Measurements from ENCODE around the gene INPP5D. TPM values are rescaled to one million over a fixed set of nuclear protein-coding genes. Genes with fewer than 3 reads are reported as not detected.
A peak's percentile ranks its signal among the peaks of the same experiment; 100 is the strongest.

INPP5D gene
- total and polyA plus RNA-seq, 3 experiments from 2014 or later, result 49.3 to 146 (median 51.0) TPM

DNA sequence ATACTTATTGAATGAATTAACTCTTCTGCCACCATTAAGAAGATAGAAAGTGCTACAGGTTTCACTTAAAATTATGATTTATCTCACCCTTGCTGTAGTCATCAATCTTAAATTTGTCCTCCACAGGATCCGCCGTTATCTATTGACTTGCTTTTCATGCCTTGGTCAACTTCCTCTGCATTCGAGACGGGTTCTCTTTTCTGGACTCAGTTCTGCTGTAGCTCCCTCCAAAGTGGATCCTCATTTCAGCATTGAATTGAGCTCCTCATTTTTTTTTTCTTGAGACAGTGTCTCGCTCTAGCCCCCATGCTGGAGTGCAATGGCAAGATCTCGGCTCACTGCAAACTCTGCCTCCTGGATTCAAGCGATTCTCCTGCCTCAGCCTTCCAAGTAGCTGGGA, 27.6 kb downstream of the INPP5D start:
- Mint-ChIP-seq H3K9me3 (no peaks in the 10 kb centered on the region), H3K27me3 (no peaks in the 10 kb centered on the region), H3K27ac (peak overlapping the region; percentile 66 to 99 (median 88)), H3K36me3 (peaks cover 16 to 76% (median 31%) of the 10 kb centered on the region in 3 donors), H3K4me1 (peaks cover 78 to 95% (median 92%) of the 10 kb centered on the region in 3 donors), H3K4me3 (peak overlapping the region in 5 of 7 donors; percentile 17 to 76 (median 41))
- no peak overlapping the region for H3K4me3 ChIP-seq (ENCODE audit: low read length)
- no peak overlapping the region for H3K27ac ChIP-seq (ENCODE audit: low read depth, low read length)
- DNase-seq, result no peak
- peaks cover 63% of the 10 kb centered on the region for H3K4me1 ChIP-seq (ENCODE audit: insufficient read depth, low read length)
- ChIA-PET CTCF (interaction anchor here (1.1 to 2.0 kb wide), 4 partner anchors 9 to 34 kb away, joined by 3 to 10 read pairs (median 6); partner anchors contain the start of gene INPP5D), POLR2A (interaction anchor here (1.4 kb wide), 1 partner anchor 42 kb away, joined by 3 read pairs; no protein-coding TSS in a partner anchor)
- H3K36me3 ChIP-seq (ENCODE audit: insufficient read depth, low read length), result peaks cover 21% of the 10 kb centered on the region
- H3K27me3 ChIP-seq (ENCODE audit: insufficient read depth, low read length, poor library complexity, severe bottlenecking), result no peaks in the 10 kb centered on the region
- H3K9me3 ChIP-seq (ENCODE audit: low read length), result no peaks in the 10 kb centered on the region

- H3K9me3 ChIP-seq (ENCODE audit: low read length), result no peaks in the 10 kb centered on the region
- no peak overlapping the region for H3K4me3 ChIP-seq (ENCODE audit: low read length)
- ChIA-PET CTCF (interaction anchor here (1.0 to 1.4 kb wide), 2 partner anchors 8 kb away, joined by 3 to 4 read pairs; no protein-coding TSS in a partner anchor), POLR2A (interaction anchor here (0.6 to 0.9 kb wide), 2 partner anchors 11 to 347 kb away, joined by 3 read pairs; no protein-coding TSS in a partner anchor)
- no peaks in the 10 kb centered on the region for H3K27me3 ChIP-seq (ENCODE audit: insufficient read depth, low read length, poor library complexity, severe bottlenecking)
- peaks cover 60% of the 10 kb centered on the region for H3K4me1 ChIP-seq (ENCODE audit: insufficient read depth, low read length)
- Mint-ChIP-seq H3K27me3 (no peaks in the 10 kb centered on the region), H3K4me1 (peaks cover 72 to 95% (median 90%) of the 10 kb centered on the region in 3 donors), H3K9me3 (no peaks in the 10 kb centered on the region), H3K4me3 (no peak overlapping the region), H3K36me3 (peaks cover 16 to 79% (median 27%) of the 10 kb centered on the region in 3 donors), H3K27ac (peak overlapping the region in 5 of 8 donors; percentile 47 to 99 (median 91))
- DNase-seq, result peak in 1 of 5 donors; percentile 23
- H3K27ac ChIP-seq (ENCODE audit: low read depth, low read length), result no peak overlapping the region
- H3K36me3 ChIP-seq (ENCODE audit: insufficient read depth, low read length), result peaks cover 21% of the 10 kb centered on the region
Measured at GRCh38 chr2:233088972-233089345, 28.8 kb downstream of the INPP5D start.

DNA sequence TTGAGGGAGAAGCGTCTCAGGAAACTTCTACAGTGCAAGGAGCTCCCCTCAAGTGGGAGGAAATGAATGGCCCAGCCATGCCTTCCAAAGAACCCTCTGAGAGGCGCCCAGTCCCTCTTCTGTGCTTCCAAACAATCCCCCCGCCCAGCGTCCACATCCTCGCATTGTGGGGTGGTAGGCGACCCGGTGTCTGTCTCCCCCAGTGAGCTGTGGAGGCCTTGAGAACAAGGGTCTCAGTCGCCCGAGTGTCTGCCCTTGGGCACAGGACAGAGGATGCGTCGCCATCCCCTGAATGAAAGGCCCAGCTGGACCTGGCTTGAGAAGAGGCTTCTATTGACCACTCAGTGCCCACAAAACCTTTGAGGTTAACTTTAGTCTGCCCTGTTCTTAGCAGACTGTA, 29.7 kb downstream of the INPP5D start:
- Mint-ChIP-seq H3K4me3 (no peak overlapping the region), H3K27ac (peak overlapping the region in 3 of 8 donors; percentile 38 to 86 (median 79)), H3K27me3 (no peaks in the 10 kb centered on the region), H3K36me3 (peaks cover 16 to 76% (median 21%) of the 10 kb centered on the region in 3 donors), H3K4me1 (peaks cover 68 to 92% (median 90%) of the 10 kb centered on the region in 3 donors), H3K9me3 (no peaks in the 10 kb centered on the region)
- Histone ChIP-seq H3K36me3 (ENCODE audit: insufficient read depth, low read length) (peaks cover 21% of the 10 kb centered on the region), H3K27ac (ENCODE audit: low read depth, low read length) (no peak overlapping the region), H3K4me3 (ENCODE audit: low read length) (no peak overlapping the region), H3K27me3 (ENCODE audit: insufficient read depth, low read length, poor library complexity, severe bottlenecking) (no peaks in the 10 kb centered on the region), H3K4me1 (ENCODE audit: insufficient read depth, low read length) (peaks cover 58% of the 10 kb centered on the region), H3K9me3 (ENCODE audit: low read length) (no peaks in the 10 kb centered on the region)
- CTCF ChIA-PET, result interaction anchor here (1.0 kb wide), 1 partner anchor 9 kb away, joined by 4 read pairs; no protein-coding TSS in a partner anchor
- POLR2A ChIA-PET, result interaction anchor here (0.5 to 1.2 kb wide), 3 partner anchors 10 to 24 kb away, joined by 3 to 4 read pairs (median 3); no protein-coding TSS in a partner anchor
- DNase-seq, result peak in 1 of 5 donors; percentile 20

DNA sequence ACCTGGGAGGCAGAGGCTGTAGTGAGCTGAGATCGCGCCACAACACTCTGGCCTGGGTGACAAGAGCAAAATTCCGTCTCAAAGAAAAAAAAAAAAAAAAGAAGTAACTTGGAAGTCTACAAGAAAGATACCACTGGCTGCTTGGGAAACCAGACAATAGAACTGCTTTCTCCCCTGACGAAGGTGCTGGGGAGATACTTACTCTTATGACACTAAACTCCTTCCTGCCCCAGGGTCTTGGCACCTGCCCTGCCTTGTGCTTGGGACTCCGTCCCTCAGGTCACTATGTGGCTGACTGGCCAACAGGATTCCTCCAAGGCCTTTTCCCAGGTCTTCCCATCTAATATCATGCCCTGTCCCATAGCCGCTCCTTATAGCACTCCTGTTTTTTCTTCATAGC, 30.7 kb downstream of the INPP5D start:
- Mint-ChIP-seq H3K27ac (peak overlapping the region in 7 of 8 donors; percentile 41 to 86 (median 73)), H3K4me1 (peaks cover 62 to 88% (median 87%) of the 10 kb centered on the region in 3 donors), H3K27me3 (no peaks in the 10 kb centered on the region), H3K9me3 (no peaks in the 10 kb centered on the region), H3K4me3 (peak overlapping the region in 1 of 7 donors; percentile 61), H3K36me3 (peaks cover 16 to 74% (median 23%) of the 10 kb centered on the region in 3 donors)
- no peaks in the 10 kb centered on the region for H3K27me3 ChIP-seq (ENCODE audit: insufficient read depth, low read length, poor library complexity, severe bottlenecking)
- peak in 1 of 5 donors; percentile 26 for DNase-seq
- H3K4me3 ChIP-seq (ENCODE audit: low read length), result no peak overlapping the region
- H3K4me1 ChIP-seq (ENCODE audit: insufficient read depth, low read length), result peaks cover 48% of the 10 kb centered on the region
- H3K36me3 ChIP-seq (ENCODE audit: insufficient read depth, low read length), result peaks cover 21% of the 10 kb centered on the region
- peak overlapping the region; percentile 14 for H3K27ac ChIP-seq (ENCODE audit: low read depth, low read length)
- H3K9me3 ChIP-seq (ENCODE audit: low read length), result no peaks in the 10 kb centered on the region
- ChIA-PET CTCF (interaction anchor here (2.0 kb wide), 1 partner anchor 10 kb away, joined by 6 read pairs; no protein-coding TSS in a partner anchor), POLR2A (no interaction called here)

- H3K4me3 Mint-ChIP-seq, result no peak overlapping the region
- H3K36me3 Mint-ChIP-seq, result peaks cover 16 to 74% (median 22%) of the 10 kb centered on the region in 3 donors
- H3K9me3 Mint-ChIP-seq, result no peaks in the 10 kb centered on the region
- H3K27me3 ChIP-seq (ENCODE audit: insufficient read depth, low read length, poor library complexity, severe bottlenecking), result no peaks in the 10 kb centered on the region
- no peak overlapping the region for H3K4me3 ChIP-seq (ENCODE audit: low read length)
- no peaks in the 10 kb centered on the region for H3K27me3 Mint-ChIP-seq
- peaks cover 40% of the 10 kb centered on the region for H3K4me1 ChIP-seq (ENCODE audit: insufficient read depth, low read length)
- peak overlapping the region; percentile 14 for H3K27ac ChIP-seq (ENCODE audit: low read depth, low read length)
- peaks cover 21% of the 10 kb centered on the region for H3K36me3 ChIP-seq (ENCODE audit: insufficient read depth, low read length)
- ChIA-PET CTCF (interaction anchor here (1.2 to 2.0 kb wide), 2 partner anchors 9 to 11 kb away, joined by 3 to 6 read pairs; no protein-coding TSS in a partner anchor), POLR2A (interaction anchor here (0.6 kb wide), 1 partner anchor 14 kb away, joined by 13 read pairs; no protein-coding TSS in a partner anchor)
- peaks cover 59 to 85% (median 85%) of the 10 kb centered on the region in 3 donors for H3K4me1 Mint-ChIP-seq
- H3K27ac Mint-ChIP-seq, result peak overlapping the region; percentile 35 to 91 (median 70)
- no peaks in the 10 kb centered on the region for H3K9me3 ChIP-seq (ENCODE audit: low read length)
- peak in 1 of 5 donors; percentile 19 for DNase-seq
Measured at GRCh38 chr2:233091595-233092375, 31.6 kb downstream of the INPP5D start.

DNA sequence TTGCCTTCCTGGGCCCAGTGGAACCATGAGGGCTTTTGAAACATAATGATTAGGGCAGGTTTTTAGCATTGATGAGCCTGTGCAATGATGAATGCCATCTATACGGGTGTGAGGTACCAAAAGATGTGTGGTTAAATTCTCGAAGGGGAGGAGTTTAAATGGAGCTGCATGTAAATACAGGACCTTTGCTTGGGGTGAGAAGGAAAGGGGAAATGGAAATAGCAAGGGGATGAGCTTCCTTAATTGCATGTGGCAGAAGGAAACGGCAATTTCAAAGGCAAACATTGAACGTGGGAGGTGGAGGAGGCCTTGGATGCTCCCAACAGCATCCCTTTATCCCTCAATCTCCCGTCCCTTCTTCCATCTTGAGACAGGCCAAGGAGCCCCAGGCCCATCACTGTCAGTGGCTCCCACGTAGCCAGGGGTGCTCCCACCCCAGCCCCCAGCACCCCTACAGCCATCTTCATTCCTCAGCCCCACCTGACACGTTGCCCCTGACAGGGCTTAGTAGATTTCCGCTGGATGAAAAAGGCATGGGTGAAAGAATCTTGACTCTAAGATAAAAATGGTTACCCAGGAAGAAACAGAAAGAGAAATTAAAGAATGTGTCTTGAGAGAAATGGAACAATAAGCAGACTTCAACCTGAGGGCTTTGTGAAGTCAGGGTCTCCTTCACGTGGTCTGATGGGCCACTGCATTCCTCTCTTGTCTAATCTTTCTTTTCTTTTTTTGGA, 32.5 kb downstream of the INPP5D start:
- Mint-ChIP-seq H3K9me3 (no peaks in the 10 kb centered on the region), H3K27me3 (no peaks in the 10 kb centered on the region), H3K36me3 (peaks cover 15 to 76% (median 19%) of the 10 kb centered on the region in 3 donors), H3K4me3 (peak overlapping the region in 3 of 7 donors; percentile 23 to 32 (median 25)), H3K27ac (peak overlapping the region; percentile 24 to 91 (median 70)), H3K4me1 (peaks cover 61 to 87% (median 87%) of the 10 kb centered on the region in 3 donors)
- POLR2A ChIA-PET, result no interaction called here
- H3K27me3 ChIP-seq (ENCODE audit: insufficient read depth, low read length, poor library complexity, severe bottlenecking), result no peaks in the 10 kb centered on the region
- peaks cover 38% of the 10 kb centered on the region for H3K4me1 ChIP-seq (ENCODE audit: insufficient read depth, low read length)
- CTCF ChIA-PET, result interaction anchor here (1.2 to 2.8 kb wide), 3 partner anchors 8 to 38 kb away, joined by 3 to 11 read pairs (median 6); no protein-coding TSS in a partner anchor
- peaks cover 21% of the 10 kb centered on the region for H3K36me3 ChIP-seq (ENCODE audit: insufficient read depth, low read length)
- H3K27ac ChIP-seq (ENCODE audit: low read depth, low read length), result no peak overlapping the region
- no peak overlapping the region for H3K4me3 ChIP-seq (ENCODE audit: low read length)
- H3K9me3 ChIP-seq (ENCODE audit: low read length), result no peaks in the 10 kb centered on the region
- DNase-seq, result no peak

DNA sequence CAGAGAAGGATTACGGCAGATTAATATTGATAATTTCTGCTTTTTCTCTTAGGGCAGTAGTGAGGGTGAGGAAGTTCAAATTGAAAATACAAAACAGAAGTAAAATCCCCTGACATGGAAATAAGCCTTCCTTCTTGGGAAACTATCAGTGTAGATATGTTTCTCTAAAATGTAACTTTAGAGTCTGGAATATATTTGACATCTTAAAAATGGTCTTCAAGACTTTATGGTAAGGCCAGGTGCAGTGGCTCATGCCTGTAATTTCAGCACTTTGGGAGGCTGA, 33.0 kb downstream of the INPP5D start:
- peaks cover 38% of the 10 kb centered on the region for H3K4me1 ChIP-seq (ENCODE audit: insufficient read depth, low read length)
- no peaks in the 10 kb centered on the region for H3K9me3 ChIP-seq (ENCODE audit: low read length)
- POLR2A ChIA-PET, result no interaction called here
- peaks cover 62 to 87% (median 86%) of the 10 kb centered on the region in 3 donors for H3K4me1 Mint-ChIP-seq
- H3K4me3 ChIP-seq (ENCODE audit: low read length), result no peak overlapping the region
- H3K27ac Mint-ChIP-seq, result peak overlapping the region in 6 of 8 donors; percentile 60 to 91 (median 79)
- H3K36me3 ChIP-seq (ENCODE audit: insufficient read depth, low read length), result peaks cover 21% of the 10 kb centered on the region
- H3K36me3 Mint-ChIP-seq, result peaks cover 10 to 74% (median 18%) of the 10 kb centered on the region in 3 donors
- H3K27ac ChIP-seq (ENCODE audit: low read depth, low read length), result no peak overlapping the region
- peak overlapping the region in 3 of 7 donors; percentile 25 to 65 (median 32) for H3K4me3 Mint-ChIP-seq
- CTCF ChIA-PET, result interaction anchor here (1.0 to 2.8 kb wide), 2 partner anchors 33 to 39 kb away, joined by 3 to 11 read pairs; partner anchors contain the start of gene INPP5D
- H3K27me3 ChIP-seq (ENCODE audit: insufficient read depth, low read length, poor library complexity, severe bottlenecking), result no peaks in the 10 kb centered on the region
- DNase-seq, result no peak
- no peaks in the 10 kb centered on the region for H3K27me3 Mint-ChIP-seq
- no peaks in the 10 kb centered on the region for H3K9me3 Mint-ChIP-seq
